GM19455 (cell line): ENCODE results near the gene TOMM40.
"Not testable (repeated sequence)": the region's sequence is repeated elsewhere in the genome, so short reads cannot be mapped to it uniquely, and the experiment has no call there.

Source experiments
- ATAC-seq: cut with Tn5 transposase; IDR thresholded peaks from one replicate; pipeline ENCODE4 v1.9.1; 2021; ENCODE audit not compliant: unreplicated experiment

Gene TOMM40

DNA sequence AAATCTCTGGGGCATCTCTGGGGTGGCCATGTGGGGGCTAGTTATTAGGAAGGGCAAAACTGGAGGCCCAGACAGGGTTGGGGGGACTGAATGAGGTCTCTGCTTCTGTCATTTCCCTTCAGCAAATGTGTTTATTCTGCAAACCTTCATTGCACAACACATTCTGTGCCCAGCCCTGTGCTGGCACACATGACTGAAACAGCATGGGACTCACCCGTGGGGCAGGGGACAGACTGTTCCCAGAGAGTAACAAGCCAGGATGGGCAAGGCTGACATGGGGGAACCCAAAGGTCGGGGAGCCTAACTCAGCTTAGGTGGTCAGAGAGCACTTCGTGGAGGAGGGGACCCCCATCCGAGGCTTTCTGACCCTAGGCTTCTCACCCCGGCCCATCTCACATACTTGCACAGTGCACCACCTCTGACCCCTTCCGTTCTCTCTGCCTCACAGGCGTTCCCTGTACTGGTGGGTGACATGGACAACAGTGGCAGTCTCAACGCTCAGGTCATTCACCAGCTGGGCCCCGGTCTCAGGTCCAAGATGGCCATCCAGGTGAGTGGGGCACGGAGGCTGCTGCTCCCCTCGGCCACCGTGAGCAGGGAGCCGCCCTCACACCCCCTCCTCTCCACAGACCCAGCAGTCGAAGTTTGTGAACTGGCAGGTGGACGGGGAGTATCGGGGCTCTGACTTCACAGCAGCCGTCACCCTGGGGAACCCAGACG is 2.4 kb downstream of the TOMM40 start:
- no peak for ATAC-seq

DNA sequence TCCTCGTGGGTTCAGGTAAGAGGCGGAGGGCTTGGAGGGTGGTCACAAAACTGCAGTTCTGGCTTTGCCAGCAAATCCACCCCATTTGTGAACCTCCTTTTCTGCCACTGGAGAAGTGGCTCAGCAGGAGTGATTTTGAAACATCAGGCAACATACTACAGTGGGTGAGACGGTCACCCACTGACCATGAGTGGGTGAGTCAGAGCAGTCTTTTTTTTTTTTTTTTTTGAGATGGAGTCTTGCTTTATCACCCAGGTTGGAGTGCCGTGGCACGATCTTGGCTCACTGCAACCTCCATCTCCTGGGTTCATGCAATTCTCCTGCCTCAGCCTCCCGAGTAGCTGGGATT is 3.0 kb downstream of the TOMM40 start:
- no peak for ATAC-seq

DNA sequence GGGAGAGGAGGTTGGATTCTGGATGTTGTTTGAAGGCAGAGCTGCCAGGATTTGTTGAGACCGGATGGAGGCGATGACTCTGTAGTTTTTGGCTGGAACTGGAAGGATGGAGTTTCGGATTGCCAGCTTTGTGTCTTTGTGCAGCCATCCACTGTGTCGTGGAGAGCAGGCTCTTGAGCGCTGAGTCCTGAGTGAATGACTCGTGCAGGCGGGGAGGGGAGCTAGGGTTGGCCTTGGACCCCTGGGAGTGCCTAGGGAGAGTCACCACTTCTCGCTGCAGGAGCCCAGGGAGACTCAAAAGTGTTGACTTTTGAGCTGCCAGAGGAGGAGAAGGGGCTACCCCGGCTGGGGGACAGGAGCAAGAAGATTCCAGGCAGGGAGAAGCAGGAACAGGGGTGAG is 3.9 kb downstream of the TOMM40 start:
- ATAC-seq, result no peak

DNA sequence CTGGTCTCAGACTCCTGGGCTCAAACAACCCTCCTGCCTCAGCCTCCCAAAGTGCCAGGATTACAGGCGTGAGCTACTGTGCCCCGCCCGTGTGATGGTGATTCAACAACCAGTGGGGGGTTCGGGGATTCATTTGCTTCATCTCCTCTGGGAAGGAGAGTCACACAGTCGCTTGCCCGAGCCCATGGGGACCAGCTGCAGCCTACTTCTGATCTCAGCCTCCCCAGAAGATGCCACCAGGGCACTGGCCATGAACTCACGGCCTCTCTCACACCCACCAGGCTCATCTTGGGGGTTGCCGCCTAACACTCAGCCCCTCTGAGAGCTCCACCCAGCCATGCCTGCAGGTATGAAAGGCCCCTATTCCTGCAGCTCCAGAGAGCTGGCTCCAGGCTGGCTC is 6.8 kb downstream of the TOMM40 start:
- ATAC-seq, result no peak

DNA sequence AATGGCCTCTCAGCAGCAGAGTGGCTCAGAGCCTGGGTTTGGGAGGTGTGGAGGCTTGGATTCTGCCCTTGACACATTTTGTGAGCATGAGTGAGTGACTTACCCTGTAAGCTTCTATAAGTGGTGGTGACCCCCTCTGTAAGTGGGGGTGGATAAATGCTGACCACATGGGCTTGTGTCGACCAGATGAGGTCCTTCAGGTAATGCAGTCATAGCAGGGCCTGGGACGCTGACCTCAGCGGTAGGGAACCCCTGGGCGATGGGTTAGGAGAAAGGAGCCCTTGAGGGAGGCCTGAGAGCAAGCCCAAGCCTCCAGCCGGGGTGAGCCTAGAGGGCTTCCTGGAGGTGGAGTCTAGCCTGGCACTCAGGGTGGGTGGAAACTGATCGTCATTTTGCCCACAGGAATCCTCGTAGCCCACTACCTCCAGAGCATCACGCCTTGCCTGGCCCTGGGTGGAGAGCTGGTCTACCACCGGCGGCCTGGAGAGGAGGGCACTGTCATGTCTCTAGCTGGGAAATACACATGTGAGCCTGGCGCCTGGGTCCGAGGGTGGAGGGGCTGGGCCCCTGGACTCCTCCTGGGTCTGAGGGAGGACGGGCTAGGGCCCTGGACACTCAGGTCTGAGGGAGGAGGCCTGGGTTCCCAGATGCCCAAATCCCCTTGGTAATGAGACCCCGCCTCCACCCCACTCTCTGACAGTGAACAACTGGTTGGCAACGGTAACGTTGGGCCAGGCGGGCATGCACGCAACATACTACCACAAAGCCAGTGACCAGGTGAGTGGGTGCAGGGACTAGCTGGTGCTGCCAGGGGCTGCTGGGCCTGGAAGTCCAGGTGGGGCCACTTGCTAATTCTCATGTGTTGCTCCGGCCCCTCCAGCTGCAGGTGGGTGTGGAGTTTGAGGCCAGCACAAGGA is 9.5 kb downstream of the TOMM40 start:
- no peak for ATAC-seq

DNA sequence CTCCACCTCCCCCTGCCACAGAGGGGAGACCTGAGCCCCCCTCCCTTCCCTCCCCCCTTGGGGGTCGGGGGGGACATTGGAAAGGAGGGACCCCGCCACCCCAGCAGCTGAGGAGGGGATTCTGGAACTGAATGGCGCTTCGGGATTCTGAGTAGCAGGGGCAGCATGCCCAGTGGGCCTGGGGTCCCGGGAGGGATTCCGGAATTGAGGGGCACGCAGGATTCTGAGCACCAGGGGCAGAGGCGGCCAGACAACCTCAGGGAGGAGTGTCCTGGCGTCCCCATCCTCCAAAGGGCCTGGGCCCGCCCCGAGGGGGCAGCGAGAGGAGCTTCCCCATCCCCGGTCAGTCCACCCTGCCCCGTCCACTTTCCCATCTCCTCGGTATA is 12.2 kb downstream of the TOMM40 start:
- no peak for ATAC-seq

DNA sequence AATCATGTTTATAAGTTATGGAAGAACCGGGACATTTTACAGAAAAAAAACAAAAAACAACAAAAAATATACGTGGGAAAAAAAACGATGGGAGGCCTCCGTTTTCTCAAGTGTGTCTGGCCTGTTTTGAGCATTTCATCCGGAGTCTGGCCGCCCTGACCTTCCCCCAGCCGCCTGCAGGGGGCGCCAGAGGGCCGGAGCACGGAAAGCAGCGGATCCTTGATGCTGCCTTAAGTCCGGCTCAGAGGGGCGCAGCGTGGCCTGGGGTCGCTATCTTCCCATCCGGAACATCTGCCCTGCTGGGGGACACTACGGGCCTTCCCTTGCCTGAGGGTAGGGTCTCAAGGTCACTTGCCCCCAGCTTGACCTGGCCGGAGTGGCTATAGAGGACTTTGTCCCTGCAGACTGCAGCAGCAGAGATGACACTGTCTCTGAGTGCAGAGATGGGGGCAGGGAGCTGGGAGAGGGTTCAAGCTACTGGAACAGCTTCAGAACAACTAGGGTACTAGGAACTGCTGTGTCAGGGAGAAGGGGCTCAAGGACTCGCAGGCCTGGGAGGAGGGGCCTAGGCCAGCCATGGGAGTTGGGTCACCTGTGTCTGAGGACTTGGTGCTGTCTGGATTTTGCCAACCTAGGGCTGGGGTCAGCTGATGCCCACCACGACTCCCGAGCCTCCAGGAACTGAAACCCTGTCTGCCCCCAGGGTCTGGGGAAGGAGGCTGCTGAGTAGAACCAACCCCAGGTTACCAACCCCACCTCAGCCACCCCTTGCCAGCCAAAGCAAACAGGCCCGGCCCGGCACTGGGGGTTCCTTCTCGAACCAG is 12.8 kb downstream of the TOMM40 start:
- no peak for ATAC-seq

DNA sequence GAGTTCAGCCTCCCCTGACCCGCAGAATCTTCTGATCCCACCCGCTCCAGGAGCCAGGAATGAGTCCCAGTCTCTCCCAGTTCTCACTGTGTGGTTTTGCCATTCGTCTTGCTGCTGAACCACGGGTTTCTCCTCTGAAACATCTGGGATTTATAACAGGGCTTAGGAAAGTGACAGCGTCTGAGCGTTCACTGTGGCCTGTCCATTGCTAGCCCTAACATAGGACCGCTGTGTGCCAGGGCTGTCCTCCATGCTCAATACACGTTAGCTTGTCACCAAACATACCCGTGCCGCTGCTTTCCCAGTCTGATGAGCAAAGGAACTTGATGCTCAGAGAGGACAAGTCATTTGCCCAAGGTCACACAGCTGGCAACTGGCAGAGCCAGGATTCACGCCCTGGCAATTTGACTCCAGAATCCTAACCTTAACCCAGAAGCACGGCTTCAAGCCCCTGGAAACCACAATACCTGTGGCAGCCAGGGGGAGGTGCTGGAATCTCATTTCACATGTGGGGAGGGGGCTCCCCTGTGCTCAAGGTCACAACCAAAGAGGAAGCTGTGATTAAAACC is 13.5 kb downstream of the TOMM40 start:
- no peak for ATAC-seq

DNA sequence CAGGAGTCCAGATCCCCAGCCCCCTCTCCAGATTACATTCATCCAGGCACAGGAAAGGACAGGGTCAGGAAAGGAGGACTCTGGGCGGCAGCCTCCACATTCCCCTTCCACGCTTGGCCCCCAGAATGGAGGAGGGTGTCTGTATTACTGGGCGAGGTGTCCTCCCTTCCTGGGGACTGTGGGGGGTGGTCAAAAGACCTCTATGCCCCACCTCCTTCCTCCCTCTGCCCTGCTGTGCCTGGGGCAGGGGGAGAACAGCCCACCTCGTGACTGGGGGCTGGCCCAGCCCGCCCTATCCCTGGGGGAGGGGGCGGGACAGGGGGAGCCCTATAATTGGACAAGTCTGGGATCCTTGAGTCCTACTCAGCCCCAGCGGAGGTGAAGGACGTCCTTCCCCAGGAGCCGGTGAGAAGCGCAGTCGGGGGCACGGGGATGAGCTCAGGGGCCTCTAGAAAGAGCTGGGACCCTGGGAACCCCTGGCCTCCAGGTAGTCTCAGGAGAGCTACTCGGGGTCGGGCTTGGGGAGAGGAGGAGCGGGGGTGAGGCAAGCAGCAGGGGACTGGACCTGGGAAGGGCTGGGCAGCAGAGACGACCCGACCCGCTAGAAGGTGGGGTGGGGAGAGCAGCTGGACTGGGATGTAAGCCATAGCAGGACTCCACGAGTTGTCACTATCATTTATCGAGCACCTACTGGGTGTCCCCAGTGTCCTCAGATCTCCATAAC is 14.5 kb downstream of the TOMM40 start, which contains the start of gene APOE:
Gene APOE (plus strand): TSS at position 360 of the 724 bp plus-strand sequence. CDS start 829 bp downstream, outside the sequence.
- no peak for ATAC-seq

DNA sequence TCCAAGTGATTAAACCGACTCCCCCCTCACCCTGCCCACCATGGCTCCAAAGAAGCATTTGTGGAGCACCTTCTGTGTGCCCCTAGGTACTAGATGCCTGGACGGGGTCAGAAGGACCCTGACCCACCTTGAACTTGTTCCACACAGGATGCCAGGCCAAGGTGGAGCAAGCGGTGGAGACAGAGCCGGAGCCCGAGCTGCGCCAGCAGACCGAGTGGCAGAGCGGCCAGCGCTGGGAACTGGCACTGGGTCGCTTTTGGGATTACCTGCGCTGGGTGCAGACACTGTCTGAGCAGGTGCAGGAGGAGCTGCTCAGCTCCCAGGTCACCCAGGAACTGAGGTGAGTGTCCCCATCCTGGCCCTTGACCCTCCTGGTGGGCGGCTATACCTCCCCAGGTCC is 16.6 kb downstream of the TOMM40 start:
- no peak for ATAC-seq

DNA sequence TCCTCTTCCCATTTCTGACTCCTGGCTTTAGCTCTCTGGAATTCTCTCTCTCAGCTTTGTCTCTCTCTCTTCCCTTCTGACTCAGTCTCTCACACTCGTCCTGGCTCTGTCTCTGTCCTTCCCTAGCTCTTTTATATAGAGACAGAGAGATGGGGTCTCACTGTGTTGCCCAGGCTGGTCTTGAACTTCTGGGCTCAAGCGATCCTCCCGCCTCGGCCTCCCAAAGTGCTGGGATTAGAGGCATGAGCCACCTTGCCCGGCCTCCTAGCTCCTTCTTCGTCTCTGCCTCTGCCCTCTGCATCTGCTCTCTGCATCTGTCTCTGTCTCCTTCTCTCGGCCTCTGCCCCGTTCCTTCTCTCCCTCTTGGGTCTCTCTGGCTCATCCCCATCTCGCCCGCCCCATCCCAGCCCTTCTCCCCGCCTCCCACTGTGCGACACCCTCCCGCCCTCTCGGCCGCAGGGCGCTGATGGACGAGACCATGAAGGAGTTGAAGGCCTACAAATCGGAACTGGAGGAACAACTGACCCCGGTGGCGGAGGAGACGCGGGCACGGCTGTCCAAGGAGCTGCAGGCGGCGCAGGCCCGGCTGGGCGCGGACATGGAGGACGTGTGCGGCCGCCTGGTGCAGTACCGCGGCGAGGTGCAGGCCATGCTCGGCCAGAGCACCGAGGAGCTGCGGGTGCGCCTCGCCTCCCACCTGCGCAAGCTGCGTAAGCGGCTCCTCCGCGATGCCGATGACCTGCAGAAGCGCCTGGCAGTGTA is 17.2 kb downstream of the TOMM40 start:
- no peak for ATAC-seq

DNA sequence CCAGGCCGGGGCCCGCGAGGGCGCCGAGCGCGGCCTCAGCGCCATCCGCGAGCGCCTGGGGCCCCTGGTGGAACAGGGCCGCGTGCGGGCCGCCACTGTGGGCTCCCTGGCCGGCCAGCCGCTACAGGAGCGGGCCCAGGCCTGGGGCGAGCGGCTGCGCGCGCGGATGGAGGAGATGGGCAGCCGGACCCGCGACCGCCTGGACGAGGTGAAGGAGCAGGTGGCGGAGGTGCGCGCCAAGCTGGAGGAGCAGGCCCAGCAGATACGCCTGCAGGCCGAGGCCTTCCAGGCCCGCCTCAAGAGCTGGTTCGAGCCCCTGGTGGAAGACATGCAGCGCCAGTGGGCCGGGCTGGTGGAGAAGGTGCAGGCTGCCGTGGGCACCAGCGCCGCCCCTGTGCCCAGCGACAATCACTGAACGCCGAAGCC is 17.8 kb downstream of the TOMM40 start:
- ATAC-seq, result no peak

DNA sequence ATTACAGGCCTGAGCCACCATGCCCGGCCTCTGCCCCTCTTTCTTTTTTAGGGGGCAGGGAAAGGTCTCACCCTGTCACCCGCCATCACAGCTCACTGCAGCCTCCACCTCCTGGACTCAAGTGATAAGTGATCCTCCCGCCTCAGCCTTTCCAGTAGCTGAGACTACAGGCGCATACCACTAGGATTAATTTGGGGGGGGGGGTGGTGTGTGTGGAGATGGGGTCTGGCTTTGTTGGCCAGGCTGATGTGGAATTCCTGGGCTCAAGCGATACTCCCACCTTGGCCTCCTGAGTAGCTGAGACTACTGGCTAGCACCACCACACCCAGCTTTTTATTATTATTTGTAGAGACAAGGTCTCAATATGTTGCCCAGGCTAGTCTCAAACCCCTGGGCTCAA is 18.7 kb downstream of the TOMM40 start:
- ATAC-seq, result no peak

DNA sequence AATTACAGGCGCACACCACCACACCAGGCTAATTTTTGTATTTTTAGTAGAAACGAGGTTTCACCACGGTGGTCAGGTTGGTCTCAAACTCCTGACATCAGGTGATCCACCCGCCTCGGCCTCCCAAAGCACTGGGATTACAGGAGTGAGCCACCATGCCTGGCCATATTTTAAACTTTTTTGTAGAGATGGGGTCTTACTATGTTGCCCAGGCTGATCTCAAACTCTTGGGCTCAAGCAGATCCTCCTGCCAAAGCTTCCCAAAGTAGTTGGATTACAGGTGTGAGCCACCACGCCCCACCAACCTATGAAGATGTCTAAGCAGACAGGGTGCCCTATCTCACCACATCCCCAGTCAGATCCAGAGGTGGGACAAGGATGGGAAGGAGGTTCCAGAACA is 20.8 kb downstream of the TOMM40 start:
- not testable (repeated sequence) for ATAC-seq

DNA sequence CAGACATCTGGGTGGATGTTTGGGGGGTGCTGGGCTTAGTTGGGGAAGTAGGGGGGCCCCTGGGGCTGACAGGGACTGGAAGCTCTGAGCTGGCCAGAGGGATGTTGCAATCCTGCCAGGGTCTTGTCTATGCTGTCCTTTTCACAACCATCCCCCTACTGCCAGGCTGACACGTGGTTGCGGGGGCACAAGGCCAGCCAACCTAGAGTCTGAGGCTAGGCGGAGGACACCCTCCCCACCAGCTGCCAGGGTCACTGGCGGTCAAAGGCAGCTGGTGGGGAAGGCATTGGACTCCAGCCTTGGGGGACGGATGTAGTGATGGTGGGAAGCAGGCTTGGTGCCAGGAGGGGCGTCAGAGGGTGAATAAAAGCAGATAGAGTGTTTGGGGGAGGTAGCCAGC is 21.8 kb downstream of the TOMM40 start:
- ATAC-seq, result no peak

DNA sequence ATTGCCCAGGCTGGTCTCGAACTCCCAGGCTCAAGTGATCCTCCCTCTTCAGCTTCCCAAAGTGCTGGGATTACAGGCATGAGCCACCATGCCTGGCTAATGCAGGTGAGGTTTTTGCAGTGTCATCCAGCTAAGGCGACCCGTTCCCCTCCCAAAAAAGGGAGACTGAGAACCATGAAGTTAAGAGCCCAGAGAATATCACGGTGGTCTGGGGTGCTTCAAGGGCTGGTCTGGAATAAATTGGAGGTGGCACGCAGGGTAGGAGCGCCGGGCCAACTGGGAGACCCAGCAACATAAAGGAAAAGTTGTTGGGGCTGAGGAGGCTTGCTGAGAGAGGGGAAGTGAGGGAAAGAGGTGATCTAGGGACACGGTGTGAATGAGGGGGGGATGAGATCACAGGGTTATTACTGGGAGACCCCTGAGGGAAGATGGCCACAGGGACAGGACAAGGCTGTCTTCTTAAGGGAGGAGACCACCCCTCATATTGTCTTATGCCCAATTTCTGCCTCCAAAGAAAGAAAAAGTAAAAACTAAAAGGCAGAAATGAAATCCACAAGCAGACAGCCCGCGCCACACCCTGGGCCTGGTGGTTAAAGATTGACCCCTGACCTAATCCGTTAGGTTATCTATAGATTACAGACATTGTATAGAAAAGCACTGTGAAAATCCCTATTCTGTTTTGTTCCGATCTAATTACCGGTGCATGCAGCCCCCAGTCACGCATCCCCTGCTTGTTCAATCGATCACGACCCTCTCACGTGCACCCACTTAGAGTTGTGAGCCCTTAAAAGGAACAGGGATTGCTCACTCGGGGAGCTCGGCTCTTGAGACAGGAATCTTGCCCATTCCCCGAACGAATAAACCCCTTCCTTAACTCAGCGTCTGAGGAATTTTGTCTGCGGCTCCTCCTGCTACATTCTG is 22.7 kb downstream of the TOMM40 start:
- ATAC-seq, result not testable (repeated sequence)

DNA sequence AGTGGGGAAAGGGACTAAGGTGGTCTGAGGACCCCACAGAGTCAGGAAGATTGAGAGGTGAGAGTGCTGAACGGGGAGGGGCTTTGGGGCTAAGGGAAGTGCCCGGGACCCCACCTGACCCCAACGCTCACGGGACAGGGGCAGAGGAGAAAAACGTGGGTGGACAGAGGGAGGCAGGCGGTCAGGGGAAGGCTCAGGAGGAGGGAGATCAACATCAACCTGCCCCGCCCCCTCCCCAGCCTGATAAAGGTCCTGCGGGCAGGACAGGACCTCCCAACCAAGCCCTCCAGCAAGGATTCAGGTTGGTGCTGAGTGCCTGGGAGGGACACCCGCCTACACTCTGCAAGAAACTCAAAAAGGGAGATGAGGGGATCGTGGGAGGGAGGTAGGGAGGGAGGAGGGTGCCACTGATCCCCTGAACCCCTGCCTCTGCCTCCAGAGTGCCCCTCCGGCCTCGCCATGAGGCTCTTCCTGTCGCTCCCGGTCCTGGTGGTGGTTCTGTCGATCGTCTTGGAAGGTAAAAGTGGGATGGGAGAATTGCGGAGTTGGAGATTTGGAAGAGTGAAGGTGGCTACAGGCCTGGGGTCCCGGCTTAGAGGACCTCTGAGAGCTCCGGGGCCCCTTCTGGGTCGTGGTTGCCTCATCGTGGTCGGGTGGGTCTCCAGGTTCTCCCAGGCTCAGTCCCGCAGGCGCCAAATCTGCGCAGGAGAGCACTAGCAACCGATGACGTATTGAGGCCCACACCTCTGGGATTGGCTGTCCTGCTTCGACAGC is 23.6 kb downstream of the TOMM40 start, which contains the start of gene APOC1:
Gene APOC1 (plus strand): TSS at position 176 of the 774 bp plus-strand sequence. CDS start 284 bp downstream, at position 460.
- ATAC-seq, result peak; percentile 94
